ENCODE measurements around the gene NEK9. TPM values are rescaled to one million over a fixed set of nuclear protein-coding genes. Genes with fewer than 3 reads are reported as not detected.
"Not testable (repeated sequence)": the region's sequence is repeated elsewhere in the genome, so short reads cannot be mapped to it uniquely, and the experiment has no call there.

The NEK9 gene
- total RNA-seq, 1 donor from 2014 or later, result 70.2 TPM

DNA sequence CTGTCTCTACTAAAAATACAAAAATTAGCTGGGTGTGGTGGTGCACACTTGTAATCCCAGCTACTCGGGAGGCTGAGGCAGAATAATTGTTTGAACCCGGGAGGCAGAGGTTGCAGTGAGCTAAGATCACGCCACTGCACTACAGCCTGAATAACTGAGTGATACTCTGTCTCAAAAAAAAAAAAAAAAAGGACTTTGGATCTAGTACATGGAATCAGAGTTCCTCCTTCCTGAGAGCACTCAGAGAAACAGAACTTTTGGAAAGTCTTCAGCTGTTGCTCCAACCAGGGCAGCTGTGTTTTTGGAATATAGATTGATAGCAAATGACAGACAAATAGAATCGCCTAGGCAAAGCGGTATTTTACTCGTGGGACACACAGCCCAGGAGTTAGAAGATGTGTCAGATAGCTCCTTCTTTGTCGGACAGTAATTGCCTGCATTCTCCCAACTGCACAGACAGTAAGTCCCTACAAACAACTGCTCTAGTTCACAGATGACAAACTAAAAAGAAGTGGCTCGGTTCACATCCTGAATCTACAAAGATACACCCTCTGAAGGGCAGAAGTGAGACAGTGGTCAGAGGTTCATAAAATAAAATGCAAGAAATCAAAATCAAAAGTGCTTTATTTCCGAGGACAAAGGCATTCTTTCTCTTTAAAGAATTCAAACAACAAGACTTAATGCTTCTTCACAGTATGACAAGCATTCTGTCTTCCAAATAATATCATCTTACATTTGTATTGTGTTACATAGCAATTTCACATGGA lies 17.1 kb upstream of the NEK9 start:
- DNase-seq, result no peak

GRCh38 chr14:75142494-75142893 lies 15.6 kb upstream of the NEK9 start:
- DNase-seq, result no peak

DNA sequence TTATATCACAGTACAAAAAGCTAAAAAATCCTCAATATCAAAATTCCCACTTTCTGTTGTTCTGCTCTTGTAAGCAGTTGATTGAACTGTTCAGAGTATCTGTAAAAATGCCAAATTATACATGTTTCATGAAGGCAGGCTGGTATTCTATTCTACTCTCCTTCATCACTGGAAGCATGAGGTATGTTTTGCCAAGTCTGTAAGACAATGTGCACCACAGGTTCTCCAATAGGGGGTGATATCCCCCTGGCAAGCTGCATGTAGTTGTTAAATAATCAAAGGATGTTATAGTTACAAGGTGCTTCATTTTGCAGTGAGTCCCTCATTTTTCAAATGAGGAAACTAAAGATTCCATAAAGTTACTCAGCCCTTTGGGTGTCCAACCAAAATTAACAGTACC lies 15.1 kb upstream of the NEK9 start:
- DNase-seq, result no peak

- DNase-seq, result no peak
Observed at GRCh38 chr14:75141062-75141461, 14.2 kb upstream of the NEK9 start.

DNA sequence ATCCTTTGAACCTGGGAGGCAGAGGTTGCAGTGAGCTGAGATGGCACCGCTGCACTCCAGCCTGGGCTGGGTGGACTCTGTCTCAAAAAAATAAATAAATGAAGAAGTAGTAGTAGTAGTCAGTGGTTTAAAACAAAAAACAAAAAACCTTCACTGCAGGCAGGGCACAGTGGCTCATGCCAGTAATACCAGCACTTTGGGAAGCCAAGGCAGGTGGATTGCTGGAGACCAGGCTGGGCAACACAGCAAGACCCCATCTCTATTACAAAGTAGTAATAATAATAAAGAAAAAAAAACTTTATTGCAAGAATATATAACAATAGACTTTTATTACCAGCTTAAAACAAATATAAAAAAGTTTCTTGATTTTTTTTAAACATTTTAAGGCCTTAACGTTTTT lies 13.8 kb upstream of the NEK9 start:
- no peak for DNase-seq

GRCh38 chr14:75139185-75139584 lies 12.3 kb upstream of the NEK9 start:
- DNase-seq, result no peak

DNA sequence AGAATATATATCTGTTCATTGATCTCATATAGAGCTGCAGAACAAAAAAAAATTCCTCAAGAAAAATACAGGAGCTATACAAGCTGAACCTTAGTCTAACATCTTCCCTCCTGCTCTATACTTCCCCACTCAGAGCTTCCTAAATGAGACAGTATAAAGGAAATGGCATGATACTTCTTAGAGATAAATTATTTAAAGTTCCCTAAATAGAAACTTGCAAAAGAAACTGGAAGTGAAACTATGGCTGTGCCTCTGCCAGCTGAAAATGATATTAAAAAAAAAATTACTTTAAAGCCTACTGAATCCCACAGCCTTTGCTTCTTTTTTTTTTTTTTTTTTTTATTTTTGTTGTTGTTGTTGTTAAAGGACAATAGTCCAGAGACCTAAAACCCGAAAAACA lies 11.6 kb upstream of the NEK9 start:
- DNase-seq, result no peak

DNA sequence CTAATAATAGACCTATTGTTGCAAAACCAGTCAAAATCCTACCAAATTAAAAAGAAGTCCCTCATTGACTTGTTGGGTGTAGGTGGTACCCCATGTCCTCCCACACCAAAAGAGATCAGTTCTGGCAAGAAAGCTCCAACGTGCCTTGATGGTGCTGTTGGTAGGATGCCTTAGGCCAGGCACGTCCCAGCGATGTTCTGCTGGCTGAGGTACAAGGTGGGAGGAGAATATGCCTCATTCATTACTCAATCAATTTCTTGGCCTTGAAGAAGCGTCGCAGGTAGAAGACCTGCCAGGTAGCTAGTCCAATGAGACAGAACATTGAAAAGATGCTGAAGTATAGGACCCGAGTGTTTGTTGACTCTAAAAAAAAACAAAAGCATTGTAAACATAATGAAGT lies 7.8 kb upstream of the NEK9 start:
- no peak for DNase-seq

DNA sequence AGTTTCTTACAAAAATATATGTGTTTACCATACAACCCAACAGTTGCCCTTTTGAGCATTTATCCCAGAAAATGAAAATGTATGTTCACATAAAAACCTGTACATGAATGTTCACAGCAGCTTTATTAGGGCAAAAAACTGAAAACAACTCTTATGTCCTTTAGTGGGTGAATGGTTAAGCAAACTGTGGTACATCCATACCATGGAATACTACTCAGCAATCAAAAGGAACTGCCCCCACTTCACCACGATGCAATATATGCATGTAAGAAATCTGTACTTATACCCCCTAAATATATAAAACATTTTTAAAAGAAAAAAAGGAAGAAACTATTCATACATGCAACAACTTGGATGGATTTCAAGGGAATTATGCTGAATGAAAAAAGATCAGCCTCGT lies 6.7 kb upstream of the NEK9 start:
- no peak for DNase-seq

- DNase-seq, result peak; percentile 93
Observed at GRCh38 chr14:75132382-75133086, 5.7 kb upstream of the NEK9 start.

DNA sequence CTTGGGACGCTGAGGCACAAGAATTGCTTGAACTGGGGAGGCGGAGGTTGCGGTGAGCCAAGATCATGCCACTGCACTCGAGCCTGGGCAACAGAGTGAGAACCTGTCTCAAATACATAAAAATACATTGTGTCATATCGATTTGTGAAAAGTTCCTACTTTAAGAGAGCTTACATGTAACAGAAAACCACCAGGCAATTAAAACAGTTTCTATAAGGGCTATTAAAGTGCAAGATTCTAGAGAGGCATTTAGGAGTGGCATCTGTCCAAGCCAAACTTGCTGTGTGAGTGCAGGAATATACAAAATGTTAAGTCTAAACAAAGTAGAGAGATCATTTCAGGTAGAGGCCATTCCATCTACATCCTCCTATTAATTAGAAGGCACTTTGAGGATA lies 1.7 kb upstream of the NEK9 start:
- no peak for DNase-seq

- DNase-seq, result no peak
Observed at GRCh38 chr14:75127903-75128595, 1.2 kb upstream of the NEK9 start.

DNA sequence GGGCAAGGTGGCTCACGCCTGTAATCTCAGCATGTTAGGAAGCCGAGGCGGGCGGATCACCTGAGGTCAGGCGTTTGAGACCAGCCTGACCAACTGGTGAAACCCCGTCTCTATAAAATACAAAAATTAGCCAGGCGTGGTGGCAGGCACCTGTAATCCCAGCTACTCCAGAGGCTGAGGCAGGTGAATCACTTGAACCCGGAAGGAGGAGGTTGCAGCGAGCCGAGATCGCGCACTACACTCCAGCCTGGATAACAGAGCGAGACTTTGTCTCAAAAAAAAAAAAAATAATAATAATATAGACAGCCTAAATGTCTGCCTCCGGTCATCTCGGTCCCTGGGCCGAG lies 599 bp upstream of the NEK9 start:
- DNase-seq, result not testable (repeated sequence)

GRCh38 chr14:75126121-75126544 lies 715 bp downstream of the NEK9 start:
- DNase-seq, result no peak

GRCh38 chr14:75125617-75126016 lies 1.2 kb downstream of the NEK9 start:
- no peak for DNase-seq

DNA sequence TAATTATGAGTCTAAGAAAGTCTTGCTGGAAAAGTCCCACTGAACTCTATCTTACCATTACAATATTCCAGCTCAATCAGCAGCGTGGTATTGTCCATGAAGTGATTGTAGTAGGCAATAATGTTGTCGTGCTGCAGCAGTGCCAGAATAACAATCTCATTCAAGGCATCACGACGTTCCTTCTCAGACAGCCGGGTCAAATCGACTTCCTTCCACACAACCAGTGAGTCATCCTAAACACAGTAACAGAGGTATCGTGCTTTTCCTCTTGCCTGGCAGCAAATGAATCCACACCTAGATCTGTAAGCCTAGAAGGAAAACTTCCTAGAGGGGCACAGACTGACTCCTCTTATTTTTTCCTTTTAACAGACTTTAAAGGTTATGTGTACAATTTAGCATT lies 2.9 kb downstream of the NEK9 start:
- DNase-seq, result no peak

DNA sequence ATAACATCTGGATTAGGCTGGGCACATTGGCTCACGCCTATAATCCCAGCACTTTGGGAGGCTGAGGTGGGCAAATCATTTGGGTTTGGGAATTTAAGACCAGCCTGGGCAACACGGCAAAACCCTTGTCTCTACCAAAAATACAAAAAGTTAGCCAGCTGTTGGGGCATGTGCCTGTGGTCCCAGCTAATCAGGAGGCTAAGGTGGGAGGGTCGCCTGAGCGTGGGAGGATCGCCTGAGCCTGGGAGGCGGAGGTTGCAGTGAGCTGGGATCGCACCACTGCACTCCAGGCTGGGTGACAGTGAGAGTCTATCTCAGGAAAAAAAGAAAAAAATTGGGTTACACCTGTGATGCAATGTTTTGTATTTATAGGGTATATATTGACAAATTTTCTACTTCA lies 5.3 kb downstream of the NEK9 start:
- no peak for DNase-seq

GRCh38 chr14:75120541-75121291 lies 6.1 kb downstream of the NEK9 start:
- no peak for DNase-seq

- DNase-seq, result no peak
Observed at GRCh38 chr14:75119056-75119455, 7.8 kb downstream of the NEK9 start.

GRCh38 chr14:75113932-75114539 lies 12.8 kb downstream of the NEK9 start:
- DNase-seq, result no peak

DNA sequence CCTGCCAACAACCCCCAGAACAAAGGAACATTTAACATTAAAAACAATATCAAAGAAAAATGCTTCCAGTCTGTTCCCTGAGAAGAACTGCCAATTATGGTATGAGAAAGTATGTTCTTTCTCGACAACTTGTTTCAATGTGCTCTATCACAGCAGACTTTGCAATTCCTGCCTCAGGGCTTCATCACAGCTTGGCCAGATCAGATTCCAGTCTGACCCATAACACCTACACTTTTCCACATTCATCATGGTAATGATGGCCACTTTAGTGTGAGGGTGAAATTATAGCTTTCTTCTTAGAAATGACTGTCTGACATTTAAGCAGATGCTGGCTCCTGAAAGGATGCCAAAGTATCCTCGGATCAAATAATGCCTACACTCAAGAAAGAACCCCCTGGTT lies 17.0 kb downstream of the NEK9 start:
- DNase-seq, result no peak

DNA sequence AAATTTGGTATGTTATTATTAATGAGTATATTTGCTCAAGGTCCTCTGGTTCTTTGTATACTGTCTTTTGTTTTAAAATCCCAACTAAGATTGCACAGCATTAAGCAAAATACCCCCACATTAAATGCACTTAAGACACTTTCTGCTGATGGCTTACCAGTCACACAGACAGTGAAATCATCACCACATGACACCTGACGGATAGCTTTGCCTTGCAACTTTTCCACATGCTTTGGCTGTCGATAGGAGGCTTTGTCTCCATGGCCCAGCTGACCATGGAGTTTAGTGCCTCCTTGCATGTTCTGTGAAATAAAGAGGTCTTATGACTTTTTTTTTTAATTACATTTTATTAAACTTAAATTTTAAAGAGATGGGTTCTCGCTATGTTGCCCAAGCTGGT lies 19.7 kb downstream of the NEK9 start:
- DNase-seq, result no peak
